SK-N-MC (cell line): ENCODE results near the gene TBK1.

Experiments
- EZH2 ChIP-seq: fragments of 200-600 bp; sonication (generic); IDR thresholded peaks from one replicate; pipeline ENCODE4 v1.6.1; 2017; ENCODE audit warnings: antibody characterized with exemption
- POLR2AphosphoS5 ChIP-seq: IDR thresholded peaks from 2 replicates; pipeline ENCODE4 v1.6.1; 2012; ENCODE audit warnings: mild to moderate bottlenecking, low read depth, low read length, borderline replicate concordance

DNA sequence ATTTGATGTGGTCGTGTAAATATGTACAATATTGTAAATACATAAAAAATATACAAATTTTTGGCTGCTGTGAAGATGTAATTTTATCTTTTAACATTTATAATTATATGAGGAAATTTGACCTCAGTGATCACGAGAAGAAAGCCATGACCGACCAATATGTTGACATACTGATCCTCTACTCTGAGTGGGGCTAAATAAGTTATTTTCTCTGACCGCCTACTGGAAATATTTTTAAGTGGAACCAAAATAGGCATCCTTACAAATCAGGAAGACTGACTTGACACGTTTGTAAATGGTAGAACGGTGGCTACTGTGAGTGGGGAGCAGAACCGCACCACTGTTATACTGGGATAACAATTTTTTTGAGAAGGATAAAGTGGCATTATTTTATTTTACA is 49.6 kb downstream of the TBK1 start:
- no peak for TF ChIP-seq EZH2
- no peak for TF ChIP-seq POLR2AphosphoS5
